ENCODE measurements around the gene FBXW12. TPM values are rescaled to one million over a fixed set of nuclear protein-coding genes. Genes with fewer than 3 reads are reported as not detected.

The FBXW12 gene
- polyA plus RNA-seq, 1 of the 3 experiments (the other 2 are of a cell fraction) = 0.07 TPM

DNA sequence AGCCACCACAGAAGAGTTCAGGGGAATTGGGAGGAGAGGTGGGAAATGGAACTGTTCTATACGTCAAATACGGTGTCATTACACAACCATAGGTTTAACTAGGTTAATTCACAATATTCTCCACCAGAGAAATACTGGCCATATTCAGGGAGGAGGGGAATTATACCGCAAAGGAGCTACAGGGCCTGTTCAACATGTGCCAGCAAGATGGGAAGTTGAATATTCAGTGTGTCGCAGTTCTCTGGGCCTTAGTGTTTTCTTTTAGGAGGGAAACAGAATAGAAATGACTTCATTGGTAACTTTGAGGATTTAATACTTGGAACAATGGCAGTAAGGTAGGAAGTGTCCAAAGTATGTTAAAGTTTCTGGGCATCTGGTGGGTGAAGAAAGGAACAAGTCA lies 18.0 kb upstream of the FBXW12 start:
- ChIA-PET POLR2A (no interaction called here), CTCF (interaction anchor here (3.8 kb wide), 1 partner anchor 47 kb away, joined by 20 read pairs; no protein-coding TSS in a partner anchor)
- Histone ChIP-seq H3K4me3 (ENCODE audit: low read depth in 2 of 2, low read length in 1 of 2) (no peak overlapping the region), H3K4me2 (no peak overlapping the region), H3F3A (replicated peaks; ENCODE audit: insufficient read depth) (no peaks in the 10 kb centered on the region), H3K27ac (ENCODE audit: low read depth in 2 of 2, low read length in 1 of 2) (no peak overlapping the region), H3K9me2 (no peaks in the 10 kb centered on the region), H3K27me3 (ENCODE audit: insufficient read depth) (no peaks in the 10 kb centered on the region), H3K79me2 (ENCODE audit: insufficient read depth) (no peaks in the 10 kb centered on the region), H2AFZ (ENCODE audit: low read depth) (no peak overlapping the region), H4K20me1 (ENCODE audit: insufficient read depth) (no peaks in the 10 kb centered on the region), H3K4me1 (ENCODE audit: control insufficient read depth in 1 of 2, insufficient read depth in 2 of 2, low read depth in 1 of 2, low read length in 1 of 2) (peaks cover 0 to 25% of the 10 kb centered on the region in 2 experiments; a peak in 2 of 4 replicates), H3K9me3 (no peaks in the 10 kb centered on the region), H3K36me3 (replicated peaks in 1 of 2; ENCODE audit: control insufficient read depth in 1 of 2, insufficient read depth in 2 of 2, low read length in 1 of 2) (no peaks in the 10 kb centered on the region), H3K9ac (no peak overlapping the region)
- no peak for DNase-seq
- WGBS (ENCODE audit: low lambda C conversion rate) = 72% methylated on average over 4 of the region's 4 CpGs
- TF ChIP-seq NRF1 (IDR thresholded peaks at IDR 0.05; ENCODE audit: low read depth, low read length) (no peak), EP300 (IDR thresholded peaks at IDR 0.05; ENCODE audit: borderline replicate concordance in 1 of 2, low read depth in 1 of 2, low read length in 1 of 2) (no peak), GABPA (IDR thresholded peaks at IDR 0.05; ENCODE audit: low read depth) (no peak), TAF1 (IDR thresholded peaks at IDR 0.05; ENCODE audit: borderline replicate concordance, low read depth, low read length) (no peak), SMC3 (IDR thresholded peaks at IDR 0.05; ENCODE audit: low read depth, low read length) (no peak)
- TF ChIP-seq, protein P1, sequence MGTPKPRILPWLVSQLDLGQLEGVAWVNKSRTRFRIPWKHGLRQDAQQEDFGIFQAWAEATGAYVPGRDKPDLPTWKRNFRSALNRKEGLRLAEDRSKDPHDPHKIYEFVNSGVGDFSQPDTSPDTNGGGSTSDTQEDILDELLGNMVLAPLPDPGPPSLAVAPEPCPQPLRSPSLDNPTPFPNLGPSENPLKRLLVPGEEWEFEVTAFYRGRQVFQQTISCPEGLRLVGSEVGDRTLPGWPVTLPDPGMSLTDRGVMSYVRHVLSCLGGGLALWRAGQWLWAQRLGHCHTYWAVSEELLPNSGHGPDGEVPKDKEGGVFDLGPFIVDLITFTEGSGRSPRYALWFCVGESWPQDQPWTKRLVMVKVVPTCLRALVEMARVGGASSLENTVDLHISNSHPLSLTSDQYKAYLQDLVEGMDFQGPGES (IDR thresholded peaks at IDR 0.05; ENCODE audit: low read depth, low read length) = no peak

DNA sequence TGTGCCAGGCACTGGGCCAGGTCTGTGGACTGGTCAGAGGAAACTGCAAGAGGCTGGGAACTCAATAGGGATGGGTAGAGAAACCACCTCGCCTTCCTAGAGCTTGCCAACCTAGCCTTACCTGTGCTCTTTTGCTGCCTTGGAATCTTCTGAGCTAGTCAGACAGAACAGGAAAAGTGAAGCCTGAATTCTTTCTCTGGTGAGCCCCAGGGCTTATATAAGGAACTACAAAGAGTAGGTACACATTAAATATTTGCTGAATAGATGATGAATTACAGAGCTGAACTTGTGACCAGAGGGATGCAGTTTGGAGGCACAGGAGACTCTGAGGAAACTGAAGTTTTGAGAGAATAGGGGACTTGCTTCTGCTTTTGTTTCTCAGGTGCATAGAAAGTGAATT lies 15.6 kb upstream of the FBXW12 start:
- Histone ChIP-seq H3K4me2 (no peak overlapping the region), H3K9me3 (peaks cover 2% of the 10 kb centered on the region; the same call in 1 of the 2 replicates), H3K9me2 (no peaks in the 10 kb centered on the region), H3K9ac (no peak overlapping the region), H3K27me3 (ENCODE audit: insufficient read depth) (no peaks in the 10 kb centered on the region), H2AFZ (ENCODE audit: low read depth) (no peak overlapping the region), H3K27ac (ENCODE audit: low read depth in 2 of 2, low read length in 1 of 2) (no peak overlapping the region), H3K36me3 (replicated peaks in 1 of 2; ENCODE audit: control insufficient read depth in 1 of 2, insufficient read depth in 2 of 2, low read length in 1 of 2) (no peaks in the 10 kb centered on the region), H4K20me1 (ENCODE audit: insufficient read depth) (no peaks in the 10 kb centered on the region), H3F3A (replicated peaks; ENCODE audit: insufficient read depth) (no peaks in the 10 kb centered on the region), H3K4me3 (ENCODE audit: low read depth in 2 of 2, low read length in 1 of 2) (no peak overlapping the region), H3K79me2 (ENCODE audit: insufficient read depth) (no peaks in the 10 kb centered on the region), H3K4me1 (ENCODE audit: control insufficient read depth in 1 of 2, insufficient read depth in 2 of 2, low read depth in 1 of 2, low read length in 1 of 2) (peaks cover 0 to 15% of the 10 kb centered on the region in 2 experiments; a peak in 2 of 4 replicates)
- ChIA-PET CTCF (interaction anchor here (1.0 to 2.3 kb wide), 2 partner anchors 44 to 80 kb away, joined by 4 to 10 read pairs; no protein-coding TSS in a partner anchor), POLR2A (no interaction called here)
- 31% methylated on average over 1 of the region's 1 CpG for WGBS (ENCODE audit: low lambda C conversion rate)
- DNase-seq = no peak
- TF ChIP-seq, protein P2, sequence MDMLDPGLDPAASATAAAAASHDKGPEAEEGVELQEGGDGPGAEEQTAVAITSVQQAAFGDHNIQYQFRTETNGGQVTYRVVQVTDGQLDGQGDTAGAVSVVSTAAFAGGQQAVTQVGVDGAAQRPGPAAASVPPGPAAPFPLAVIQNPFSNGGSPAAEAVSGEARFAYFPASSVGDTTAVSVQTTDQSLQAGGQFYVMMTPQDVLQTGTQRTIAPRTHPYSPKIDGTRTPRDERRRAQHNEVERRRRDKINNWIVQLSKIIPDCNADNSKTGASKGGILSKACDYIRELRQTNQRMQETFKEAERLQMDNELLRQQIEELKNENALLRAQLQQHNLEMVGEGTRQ (IDR thresholded peaks at IDR 0.05; ENCODE audit: borderline replicate concordance, low read depth, low read length) = no peak
- TF ChIP-seq GABPA (IDR thresholded peaks at IDR 0.05; ENCODE audit: low read depth) (no peak), JUND (IDR thresholded peaks at IDR 0.05) (no peak), MXI1 (IDR thresholded peaks at IDR 0.05; ENCODE audit: low read depth, low read length) (no peak), RCOR1 (IDR thresholded peaks at IDR 0.05; ENCODE audit: low read length) (no peak), ELF1 (IDR thresholded peaks at IDR 0.05) (no peak), YY1 (IDR thresholded peaks at IDR 0.05; ENCODE audit: low read depth) (no peak), CHD2 (IDR thresholded peaks at IDR 0.05; ENCODE audit: low read length, partially characterized antibody) (no peak), EP300 (IDR thresholded peaks at IDR 0.05; ENCODE audit: borderline replicate concordance in 1 of 2, low read depth in 1 of 2, low read length in 1 of 2) (no peak), NFIC (IDR thresholded peaks at IDR 0.05; ENCODE audit: borderline replicate concordance) (no peak), EZH2phosphoT487 (IDR thresholded peaks at IDR 0.05; ENCODE audit: borderline replicate concordance, low read depth) (no peak), MEF2A (IDR thresholded peaks at IDR 0.05; ENCODE audit: borderline replicate concordance, low read depth) (no peak), RFX5 (IDR thresholded peaks at IDR 0.05; ENCODE audit: low read length) (no peak), TEAD4 (IDR thresholded peaks at IDR 0.05; ENCODE audit: borderline replicate concordance, insufficient read depth) (no peak), FOSL2 (IDR thresholded peaks at IDR 0.05; ENCODE audit: borderline replicate concordance, low read depth) (no peak), RAD21 (IDR thresholded peaks at IDR 0.05; ENCODE audit: low read length) (no peak)
- TF ChIP-seq, protein P3, sequence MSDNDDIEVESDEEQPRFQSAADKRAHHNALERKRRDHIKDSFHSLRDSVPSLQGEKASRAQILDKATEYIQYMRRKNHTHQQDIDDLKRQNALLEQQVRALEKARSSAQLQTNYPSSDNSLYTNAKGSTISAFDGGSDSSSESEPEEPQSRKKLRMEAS (IDR thresholded peaks at IDR 0.05; ENCODE audit: low read depth) = no peak
- TF ChIP-seq, protein P4, sequence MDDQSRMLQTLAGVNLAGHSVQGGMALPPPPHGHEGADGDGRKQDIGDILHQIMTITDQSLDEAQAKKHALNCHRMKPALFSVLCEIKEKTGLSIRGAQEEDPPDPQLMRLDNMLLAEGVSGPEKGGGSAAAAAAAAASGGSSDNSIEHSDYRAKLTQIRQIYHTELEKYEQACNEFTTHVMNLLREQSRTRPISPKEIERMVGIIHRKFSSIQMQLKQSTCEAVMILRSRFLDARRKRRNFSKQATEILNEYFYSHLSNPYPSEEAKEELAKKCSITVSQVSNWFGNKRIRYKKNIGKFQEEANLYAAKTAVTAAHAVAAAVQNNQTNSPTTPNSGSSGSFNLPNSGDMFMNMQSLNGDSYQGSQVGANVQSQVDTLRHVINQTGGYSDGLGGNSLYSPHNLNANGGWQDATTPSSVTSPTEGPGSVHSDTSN (IDR thresholded peaks at IDR 0.05) = no peak

All from SK-N-SH (cell line).